NCI-H2171 treated with DMSO at 0.1 percent for 48 hours (cell line): Measurements from ENCODE around the gene TMEM88.
A peak's percentile ranks its signal among the peaks of the same experiment; 100 is the strongest.

Experiments
- DNase-seq: peaks from one replicate; lab custom pipeline; 2025; lab: John Stamatoyannopoulos, UW

TMEM88 gene

DNA sequence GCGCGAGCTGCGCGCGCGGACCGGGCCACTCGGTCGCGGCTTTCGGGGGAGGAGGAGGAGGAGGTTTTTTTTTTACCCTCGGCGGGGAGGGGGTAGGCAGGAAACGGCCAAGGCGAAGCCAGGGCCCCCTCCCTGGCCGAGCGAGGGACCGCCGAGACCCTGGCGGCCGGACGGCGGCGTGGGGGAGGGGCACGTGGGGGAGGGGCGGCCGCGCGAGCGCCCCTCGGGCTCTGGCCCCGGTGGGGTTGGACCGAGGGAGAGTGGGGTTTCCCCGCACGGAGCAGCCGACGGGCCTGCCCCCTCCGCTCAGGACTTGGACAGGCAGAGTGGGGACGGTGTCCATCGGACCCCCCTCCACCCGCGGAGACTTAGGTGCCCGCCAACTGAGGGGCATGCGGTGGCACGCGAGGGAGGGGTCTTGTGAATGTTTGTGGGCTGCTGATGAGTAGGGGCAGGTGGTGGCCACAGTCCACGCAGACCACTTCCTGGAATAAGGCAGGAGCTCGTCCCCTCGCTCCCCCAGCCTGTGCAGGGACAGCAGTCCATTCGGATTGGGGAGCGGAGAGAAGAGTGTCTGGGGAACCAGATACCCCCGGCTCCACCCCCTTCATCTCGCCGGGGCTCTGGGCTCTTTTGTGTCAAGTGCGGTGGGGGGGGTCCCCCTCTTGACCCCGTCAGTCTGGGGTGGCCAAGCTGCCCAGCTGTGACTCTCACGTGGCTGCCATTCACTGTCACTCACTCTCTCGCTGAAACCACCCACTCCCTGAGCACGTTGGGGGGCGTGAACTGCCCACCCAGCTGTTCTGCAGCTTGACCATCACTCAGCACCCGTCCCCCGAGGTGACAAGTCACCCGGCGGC lies 30.7 kb downstream of the TMEM88 start:
- peak; percentile 52 for DNase-seq

- DNase-seq, result peak; percentile 67
Observed at GRCh38 chr17:7886227-7887037, 31.6 kb downstream of the TMEM88 start.

DNA sequence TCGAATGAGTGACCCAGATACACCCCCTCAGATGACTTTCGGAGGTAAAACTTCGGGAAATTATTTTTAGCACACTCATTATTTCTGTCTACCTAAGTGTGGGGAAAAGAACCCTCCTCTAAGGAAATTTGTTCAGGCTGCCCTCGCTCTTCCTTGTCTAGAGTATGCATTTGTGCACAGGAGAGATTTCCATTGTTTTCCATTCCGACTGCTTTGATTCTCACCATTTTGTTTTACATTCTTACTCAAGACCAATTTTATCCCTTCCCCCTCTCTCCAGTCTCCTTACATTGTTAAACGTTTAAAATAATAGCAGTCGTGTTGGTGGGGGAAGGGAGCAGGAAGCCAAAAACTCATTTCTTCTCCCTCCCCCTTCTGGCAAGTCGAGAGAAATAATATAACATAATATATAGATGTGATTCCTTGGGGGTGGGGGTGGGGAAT lies 32.2 kb downstream of the TMEM88 start:
- no peak for DNase-seq

GRCh38 chr17:7887482-7888183 lies 32.8 kb downstream of the TMEM88 start:
- DNase-seq, result peak; percentile 100

DNA sequence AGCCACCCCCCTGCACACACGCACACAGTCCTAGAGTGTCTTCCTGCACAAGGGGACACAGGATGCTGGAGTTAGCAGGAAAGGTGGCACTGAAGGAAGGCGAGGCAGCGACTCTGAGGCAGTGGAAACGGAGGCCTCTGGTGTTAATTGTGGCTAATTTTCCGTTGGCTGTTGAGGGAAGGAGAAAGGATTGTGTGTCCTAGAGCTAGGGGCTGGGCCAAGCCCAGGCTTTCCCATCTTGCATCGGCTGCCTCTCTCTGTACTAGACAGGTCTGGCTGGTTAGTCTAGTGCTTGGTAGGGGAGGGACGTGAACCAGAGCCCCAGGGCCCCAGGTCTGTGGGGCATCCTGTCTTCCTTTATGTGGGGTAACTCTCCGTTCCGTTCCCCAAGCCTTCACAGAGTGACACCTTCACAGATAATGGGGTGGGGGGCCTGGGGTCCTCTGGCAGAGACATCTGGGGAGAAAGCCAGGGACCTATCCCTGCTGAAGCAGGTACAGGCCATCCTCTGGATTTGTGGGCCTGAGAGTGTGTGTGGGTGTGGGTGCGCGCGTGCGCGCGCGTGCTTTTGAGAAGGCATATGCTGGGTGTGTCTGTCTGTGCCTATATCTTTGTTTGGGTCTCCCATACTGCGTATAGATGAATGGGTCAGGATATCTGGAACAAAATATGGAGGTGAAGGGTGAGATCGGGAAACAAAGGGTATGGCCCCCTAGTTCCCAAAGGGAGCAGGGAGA lies 33.5 kb downstream of the TMEM88 start, which contains the start of gene CHD3:
Gene CHD3, plus strand, starts transcription at position 606 of the 737 bp plus-strand sequence. CDS start 212 bp downstream, outside the sequence.
- peak; percentile 72 for DNase-seq

- peak; percentile 92 for DNase-seq
Observed at GRCh38 chr17:7889166-7889955, 34.5 kb downstream of the TMEM88 start.

DNA sequence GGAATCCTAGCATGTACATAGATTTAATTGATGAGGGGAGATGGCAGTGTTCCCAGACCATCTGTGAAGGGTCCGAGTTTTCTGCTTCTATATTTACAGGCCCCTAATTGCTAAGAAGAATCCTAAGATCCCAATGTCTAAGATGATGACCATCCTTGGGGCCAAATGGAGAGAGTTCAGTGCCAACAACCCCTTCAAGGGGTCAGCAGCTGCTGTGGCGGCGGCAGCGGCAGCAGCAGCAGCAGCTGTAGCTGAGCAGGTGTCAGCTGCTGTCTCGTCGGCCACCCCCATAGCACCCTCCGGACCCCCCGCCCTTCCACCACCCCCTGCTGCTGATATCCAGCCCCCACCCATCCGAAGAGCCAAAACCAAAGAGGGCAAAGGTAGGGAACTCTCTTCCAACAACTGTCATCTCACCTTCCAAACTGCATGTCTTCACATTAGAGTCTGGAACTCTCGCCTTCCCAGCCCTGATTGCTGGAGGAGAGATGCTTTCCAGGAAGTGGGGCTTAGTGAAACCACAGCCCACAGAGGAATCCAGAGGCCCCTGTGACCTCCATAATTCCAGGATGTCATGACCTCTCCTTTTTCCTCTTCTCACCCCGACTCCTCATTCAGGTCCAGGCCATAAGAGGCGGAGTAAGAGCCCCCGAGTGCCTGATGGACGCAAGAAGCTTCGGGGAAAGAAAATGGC lies 38.5 kb downstream of the TMEM88 start:
- no peak for DNase-seq

DNA sequence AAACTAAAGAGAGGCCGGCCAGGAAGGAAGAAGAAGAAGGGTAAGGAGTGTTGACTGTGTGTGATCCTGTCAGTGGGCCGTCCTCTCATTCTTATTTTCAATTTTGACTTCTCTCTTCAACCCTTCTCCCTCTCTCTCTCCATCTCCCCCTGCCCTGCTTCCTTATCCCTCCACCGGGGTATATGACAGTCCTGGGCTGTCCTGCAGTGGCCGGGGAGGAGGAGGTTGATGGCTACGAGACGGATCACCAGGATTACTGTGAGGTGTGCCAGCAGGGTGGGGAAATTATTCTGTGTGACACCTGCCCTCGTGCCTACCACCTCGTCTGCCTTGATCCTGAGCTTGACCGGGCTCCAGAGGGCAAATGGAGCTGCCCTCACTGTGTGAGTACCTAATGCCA lies 39.4 kb downstream of the TMEM88 start:
- no peak for DNase-seq

DNA sequence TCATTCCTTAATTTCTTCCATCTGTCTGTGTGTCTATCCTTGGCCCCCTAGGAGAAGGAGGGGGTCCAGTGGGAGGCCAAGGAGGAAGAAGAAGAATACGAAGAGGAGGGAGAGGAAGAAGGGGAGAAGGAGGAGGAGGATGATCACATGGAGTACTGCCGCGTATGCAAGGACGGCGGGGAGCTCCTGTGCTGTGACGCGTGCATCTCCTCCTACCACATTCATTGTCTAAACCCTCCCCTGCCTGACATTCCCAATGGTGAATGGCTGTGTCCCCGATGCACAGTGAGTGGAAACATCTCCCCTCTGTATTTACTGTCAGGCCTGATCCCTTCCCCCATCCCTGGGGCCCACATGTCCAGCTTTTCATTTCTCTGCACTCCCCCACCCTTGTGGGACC lies 40.0 kb downstream of the TMEM88 start:
- no peak for DNase-seq

- no peak for DNase-seq
Observed at GRCh38 chr17:7897090-7897489, 42.2 kb downstream of the TMEM88 start.

GRCh38 chr17:7897773-7898172 lies 42.9 kb downstream of the TMEM88 start:
- peak; percentile 15 for DNase-seq

- DNase-seq, result no peak
Observed at GRCh38 chr17:7903154-7904103, 48.6 kb downstream of the TMEM88 start.
